Thoracic aorta (tissue), 2 donors: ENCODE results near the gene ARHGEF28. TPM values are rescaled to one million over a fixed set of nuclear protein-coding genes. Genes with fewer than 3 reads are reported as not detected.

Experiments used
- ATAC-seq: fragments of 150-250 bp; one replicate; pipeline ENCODE4 v1.8.0; 2017; ENCODE audit warnings: low read depth; ENCODE audit not compliant: insufficient number of reproducible peaks, low FRiP score
- DNase-seq: peaks from one replicate; pipeline ENCODE4 v3.0.0-alpha.2; 2020; ENCODE audit warnings: low spot score
- H3K27ac ChIP-seq, 2 donors: fragments of 200-600 bp; sonication (generic); 1 replicate in 1 of 2; 2 replicates in 1 of 2; pipeline ENCODE4 v1.5.1; 2016; ENCODE audit warnings: mild to moderate bottlenecking in 2 of 2, moderate library complexity in 2 of 2
- H3K27me3 ChIP-seq: fragments of 200-600 bp; sonication (generic); replicated peaks from 2 replicates; pipeline ENCODE4 v1.6.0; 2016; ENCODE audit warnings: mild to moderate bottlenecking; ENCODE audit not compliant: insufficient read depth
- H3K36me3 ChIP-seq: fragments of 200-600 bp; sonication (generic); one replicate; pipeline ENCODE4 v1.5.1; 2016
- H3K4me1 ChIP-seq, 2 donors: fragments of 200-600 bp; sonication (generic); 1 replicate in 1 of 2; 2 replicates in 1 of 2; pipeline versions ENCODE4 v1.5.1 to v1.6.0; 2016; ENCODE audit warnings: low read depth in 2 of 2, mild to moderate bottlenecking in 1 of 2; ENCODE audit not compliant: control insufficient read depth in 1 of 2
- H3K4me3 ChIP-seq: fragments of 200-600 bp; sonication (generic); 2 replicates; pipeline ENCODE4 v1.5.1; 2016; ENCODE audit warnings: mild to moderate bottlenecking
- H3K9me3 ChIP-seq: fragments of 200-600 bp; sonication (generic); 2 replicates; pipeline ENCODE4 v1.5.1; 2016
- CTCF ChIP-seq: fragments of 200-600 bp; sonication (generic); IDR thresholded peaks from one replicate; pipeline ENCODE4 v1.5.1; 2019; ENCODE audit warnings: antibody characterized with exemption
- total RNA-seq, 2 donors: library from RNA; depleted of rRNA; stranded (reverse); fragments of >200 nt; gene quantifications; one replicate each; pipeline versions ENCODE4 v1.1.0 to v1.2.3, GENCODE V29; 2016

ARHGEF28 gene
- total RNA-seq, 2 donors from 2014 or later = 35.5 to 40.8 TPM

GRCh38 chr5:73830646-73831045 is 204.7 kb downstream of the ARHGEF28 start:
- peaks cover 3% of the 10 kb centered on the region for H3K36me3 ChIP-seq
- no peak for DNase-seq
- H3K27me3 ChIP-seq = no peaks in the 10 kb centered on the region
- H3K9me3 ChIP-seq = no peaks in the 10 kb centered on the region
- TF ChIP-seq CTCF = no peak
- no peak for ATAC-seq
- H3K27ac ChIP-seq = peak overlapping the region; percentile 31 to 46
- H3K4me3 ChIP-seq = no peak overlapping the region
- H3K4me1 ChIP-seq = peaks cover 15 to 35% of the 10 kb centered on the region in 2 donors

GRCh38 chr5:73831066-73831465 is 205.1 kb downstream of the ARHGEF28 start:
- no peak for ATAC-seq
- Histone ChIP-seq H3K4me1 (peaks cover 15 to 31% of the 10 kb centered on the region in 2 donors), H3K4me3 (no peak overlapping the region), H3K36me3 (peaks cover 3% of the 10 kb centered on the region), H3K27me3 (no peaks in the 10 kb centered on the region), H3K9me3 (no peaks in the 10 kb centered on the region), H3K27ac (peak overlapping the region; percentile 31 to 46)
- no peak for TF ChIP-seq CTCF
- DNase-seq = no peak

GRCh38 chr5:73834693-73835092 is 208.7 kb downstream of the ARHGEF28 start:
- no peak for TF ChIP-seq CTCF
- Histone ChIP-seq H3K27me3 (no peaks in the 10 kb centered on the region), H3K27ac (no peak overlapping the region), H3K36me3 (peaks cover 3% of the 10 kb centered on the region), H3K4me3 (no peak overlapping the region), H3K4me1 (peaks cover 4 to 10% of the 10 kb centered on the region in 2 donors), H3K9me3 (no peaks in the 10 kb centered on the region)
- ATAC-seq (no peak), DNase-seq (no peak)

GRCh38 chr5:73835726-73836125 is 209.7 kb downstream of the ARHGEF28 start:
- H3K9me3 ChIP-seq = no peaks in the 10 kb centered on the region
- DNase-seq (no peak), ATAC-seq (no peak)
- H3K27ac ChIP-seq = no peak overlapping the region
- H3K27me3 ChIP-seq = no peaks in the 10 kb centered on the region
- peaks cover 3% of the 10 kb centered on the region for H3K36me3 ChIP-seq
- no peak overlapping the region for H3K4me3 ChIP-seq
- TF ChIP-seq CTCF = no peak
- H3K4me1 ChIP-seq = peaks cover 4 to 8% of the 10 kb centered on the region in 2 donors

GRCh38 chr5:73836607-73837006 is 210.6 kb downstream of the ARHGEF28 start:
- no peak overlapping the region for H3K4me3 ChIP-seq
- no peaks in the 10 kb centered on the region for H3K27me3 ChIP-seq
- no peak for TF ChIP-seq CTCF
- no peaks in the 10 kb centered on the region for H3K9me3 ChIP-seq
- DNase-seq (no peak), ATAC-seq (no peak)
- no peaks in the 10 kb centered on the region for H3K4me1 ChIP-seq
- no peak overlapping the region for H3K27ac ChIP-seq
- H3K36me3 ChIP-seq = peaks cover 3% of the 10 kb centered on the region
